AG09309 (cell line): ENCODE data around the gene CEP250.
"Not testable (repeated sequence)": the region's sequence is repeated elsewhere in the genome, so short reads cannot be mapped to it uniquely, and the experiment has no call there.

Experiments
- DNase-seq: peaks from one replicate; pipeline ENCODE4 v3.0.0-alpha.2; 2010; ENCODE audit warnings: low read depth
- H3K4me3 ChIP-seq: 2 replicates; pipeline ENCODE4 v1.5.1; 2011; ENCODE audit warnings: mild to moderate bottlenecking, low read depth, low read length, moderate library complexity; ENCODE audit not compliant: control insufficient read depth
- TF ChIP-seq, protein P1 (sequence below): IDR thresholded peaks from 2 replicates; pipeline ENCODE4 v1.5.1; 2011; ENCODE audit warnings: mild to moderate bottlenecking, low read depth, low read length, inconsistent platforms; ENCODE audit not compliant: insufficient read depth, control insufficient read depth; ENCODE audit errors: missing control alignments

Gene CEP250

DNA sequence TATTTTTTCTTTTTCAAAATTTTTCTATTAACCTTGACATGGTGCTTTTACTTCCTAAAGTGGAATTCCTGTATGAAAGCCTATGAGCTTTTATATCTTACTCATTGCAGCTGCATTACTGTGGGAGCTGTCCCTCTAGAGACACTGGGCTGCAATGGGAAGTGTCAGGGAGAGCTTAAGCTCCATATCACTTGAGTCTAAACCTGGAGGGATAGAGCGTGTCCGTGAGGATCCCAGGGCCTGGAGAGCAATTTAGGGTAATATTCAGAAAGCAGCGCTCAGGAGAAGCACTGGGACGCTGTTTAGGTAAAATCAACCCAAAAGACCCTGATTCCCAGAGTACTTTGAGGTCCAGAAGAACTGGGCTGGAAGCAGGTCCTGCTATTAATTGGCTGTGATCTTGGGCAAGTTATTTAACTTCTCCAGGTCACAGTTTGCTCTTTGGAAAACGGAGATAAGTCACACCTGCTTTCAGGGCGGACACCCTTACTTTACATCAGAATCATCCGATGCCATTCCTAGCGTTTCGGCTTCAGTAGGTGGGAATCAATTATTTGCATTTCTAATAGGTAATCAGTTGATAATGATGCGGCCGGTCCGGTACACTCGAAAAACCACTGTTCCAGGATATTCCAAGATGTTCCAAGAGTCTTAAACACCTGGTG, 85.9 kb downstream of the CEP250 start:
- no peak for DNase-seq
- TF ChIP-seq, protein P1, sequence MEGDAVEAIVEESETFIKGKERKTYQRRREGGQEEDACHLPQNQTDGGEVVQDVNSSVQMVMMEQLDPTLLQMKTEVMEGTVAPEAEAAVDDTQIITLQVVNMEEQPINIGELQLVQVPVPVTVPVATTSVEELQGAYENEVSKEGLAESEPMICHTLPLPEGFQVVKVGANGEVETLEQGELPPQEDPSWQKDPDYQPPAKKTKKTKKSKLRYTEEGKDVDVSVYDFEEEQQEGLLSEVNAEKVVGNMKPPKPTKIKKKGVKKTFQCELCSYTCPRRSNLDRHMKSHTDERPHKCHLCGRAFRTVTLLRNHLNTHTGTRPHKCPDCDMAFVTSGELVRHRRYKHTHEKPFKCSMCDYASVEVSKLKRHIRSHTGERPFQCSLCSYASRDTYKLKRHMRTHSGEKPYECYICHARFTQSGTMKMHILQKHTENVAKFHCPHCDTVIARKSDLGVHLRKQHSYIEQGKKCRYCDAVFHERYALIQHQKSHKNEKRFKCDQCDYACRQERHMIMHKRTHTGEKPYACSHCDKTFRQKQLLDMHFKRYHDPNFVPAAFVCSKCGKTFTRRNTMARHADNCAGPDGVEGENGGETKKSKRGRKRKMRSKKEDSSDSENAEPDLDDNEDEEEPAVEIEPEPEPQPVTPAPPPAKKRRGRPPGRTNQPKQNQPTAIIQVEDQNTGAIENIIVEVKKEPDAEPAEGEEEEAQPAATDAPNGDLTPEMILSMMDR: no peak

DNA sequence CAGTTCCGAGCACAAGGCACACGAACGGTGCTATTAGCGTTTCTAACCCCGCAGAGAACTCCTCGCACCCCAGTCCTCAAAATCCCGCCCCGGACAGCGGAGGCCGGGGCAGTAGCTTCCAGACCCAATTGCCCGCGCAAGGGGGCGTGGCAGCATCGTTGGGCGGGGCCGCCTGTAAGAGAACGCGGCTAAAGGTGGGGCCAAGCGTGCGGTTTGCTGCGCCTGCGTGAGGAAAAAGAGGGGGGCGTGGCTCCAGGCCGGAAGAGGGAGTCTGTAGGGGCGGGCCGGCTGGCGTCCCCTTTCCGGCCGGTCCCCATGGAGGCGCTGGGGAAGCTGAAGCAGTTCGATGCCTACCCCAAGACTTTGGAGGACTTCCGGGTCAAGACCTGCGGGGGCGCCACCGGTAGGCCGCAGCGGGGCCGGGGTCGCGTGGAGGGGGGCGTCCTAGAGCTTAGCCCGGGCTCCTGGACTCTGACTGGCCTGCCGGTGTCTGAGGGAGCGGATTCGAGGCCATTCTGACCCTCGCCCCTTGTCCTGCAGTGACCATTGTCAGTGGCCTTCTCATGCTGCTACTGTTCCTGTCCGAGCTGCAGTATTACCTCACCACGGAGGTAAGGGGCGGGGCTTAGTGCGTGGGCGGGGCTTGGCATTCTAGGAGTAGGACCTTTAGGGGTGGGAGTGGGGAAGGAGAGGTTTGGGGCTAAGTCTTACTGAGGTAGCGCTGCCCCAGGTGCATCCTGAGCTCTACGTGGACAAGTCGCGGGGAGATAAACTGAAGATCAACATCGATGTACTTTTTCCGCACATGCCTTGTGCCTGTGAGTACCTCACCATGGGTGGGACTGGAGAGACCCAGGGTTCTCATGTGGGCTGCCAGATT, 86.6 kb downstream of the CEP250 start, which contains the start of gene ERGIC3:
Gene ERGIC3, plus strand, starts transcription at position 296 of the 880 bp plus-strand sequence. Its CDS starts 20 bp downstream, at position 316.
- TF ChIP-seq, protein P1: no peak
- H3K4me3 ChIP-seq: peak within 1 kb of the TSS; percentile 72
- DNase-seq: peak; percentile 62

More for the DNA sequence above, 85.9 kb downstream of the CEP250 start:
- peak overlapping the region; percentile 72 for H3K4me3 ChIP-seq

DNA sequence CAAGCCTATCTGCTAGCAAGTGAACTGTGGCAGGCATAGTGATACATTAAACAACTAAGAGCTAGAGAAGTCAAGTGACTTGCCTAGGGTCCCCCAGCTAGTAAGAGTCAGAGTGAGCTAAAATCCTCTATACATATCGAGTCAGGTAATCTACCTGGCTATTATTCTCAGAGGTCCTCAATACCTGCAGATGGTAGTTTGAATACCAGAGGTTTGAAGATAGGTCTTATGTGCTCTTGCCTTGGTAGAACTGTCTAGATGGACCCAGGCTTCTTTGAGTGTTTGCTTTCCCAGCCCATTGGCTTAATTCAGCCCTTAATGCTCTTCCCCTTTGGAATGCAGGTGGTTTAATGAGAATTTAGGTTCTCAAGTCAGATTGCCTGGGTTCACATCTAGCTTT, 87.6 kb downstream of the CEP250 start:
- H3K4me3 ChIP-seq: no peak overlapping the region
- TF ChIP-seq, protein P1: no peak

DNA sequence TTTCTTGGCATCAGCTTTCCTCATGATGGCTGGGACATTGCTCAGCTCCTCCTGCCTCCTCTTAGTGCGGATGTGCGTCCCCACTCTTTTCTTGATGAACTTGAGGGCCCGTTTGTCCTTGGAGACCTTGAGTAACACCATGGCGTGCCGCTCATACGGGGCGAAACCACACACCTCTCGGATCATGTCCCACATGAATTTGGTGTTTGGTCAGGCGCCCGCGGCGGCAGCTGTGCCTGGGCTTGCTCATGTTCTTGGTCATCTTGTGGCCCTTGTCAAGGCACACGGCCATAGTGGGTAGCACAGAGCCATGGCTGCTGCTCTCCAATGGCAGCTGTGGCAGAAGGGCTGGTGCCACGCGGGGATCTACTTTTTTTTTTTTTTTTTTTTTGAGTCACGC, 89.0 kb downstream of the CEP250 start:
- H3K4me3 ChIP-seq: no peak overlapping the region
- no peak for DNase-seq
- TF ChIP-seq, protein P1: no peak

More for the DNA sequence above, 87.6 kb downstream of the CEP250 start:
- DNase-seq: no peak

DNA sequence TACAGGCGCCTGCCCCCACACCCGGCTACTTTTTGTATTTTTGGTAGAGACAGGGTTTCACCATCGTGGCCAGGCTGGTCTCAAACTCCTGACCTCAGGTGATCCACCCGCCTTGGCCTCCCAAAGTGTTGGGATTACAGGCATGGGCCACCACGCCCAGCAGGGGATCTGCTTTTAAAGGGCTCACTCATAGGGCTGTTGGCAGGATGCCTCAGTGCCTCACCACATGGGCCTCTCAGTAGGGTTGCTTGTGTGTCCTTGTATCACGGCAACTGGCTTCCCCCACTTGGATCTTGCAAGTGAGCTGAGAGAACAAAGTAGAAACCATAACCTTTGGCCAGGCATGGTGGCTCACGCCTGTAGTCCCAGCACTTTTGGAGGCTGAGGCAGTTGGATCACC, 89.5 kb downstream of the CEP250 start:
- peak; percentile 3 for DNase-seq
- H3K4me3 ChIP-seq: not testable (repeated sequence)

DNA sequence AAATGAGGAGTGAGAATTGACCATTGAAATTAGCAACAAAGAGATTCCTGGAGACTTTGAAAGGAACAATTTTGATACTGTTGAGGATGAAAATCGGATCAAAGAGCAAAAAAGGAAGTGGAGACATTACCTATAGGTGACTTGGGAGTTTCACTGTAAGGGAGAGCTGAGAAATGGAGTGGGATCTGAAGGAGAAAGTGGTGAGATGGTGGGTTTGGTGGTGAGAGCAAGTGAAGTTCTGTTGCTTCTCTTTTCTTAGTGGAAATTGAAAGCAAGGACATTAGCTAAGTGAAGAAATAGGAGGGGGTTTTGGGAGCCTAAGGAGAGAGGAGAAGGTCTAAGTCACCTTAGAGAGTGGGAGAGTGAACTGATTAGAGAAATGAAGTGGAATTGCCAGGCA, 90.7 kb downstream of the CEP250 start:
- H3K4me3 ChIP-seq: no peak overlapping the region
- DNase-seq: no peak
- TF ChIP-seq, protein P1: no peak

DNA sequence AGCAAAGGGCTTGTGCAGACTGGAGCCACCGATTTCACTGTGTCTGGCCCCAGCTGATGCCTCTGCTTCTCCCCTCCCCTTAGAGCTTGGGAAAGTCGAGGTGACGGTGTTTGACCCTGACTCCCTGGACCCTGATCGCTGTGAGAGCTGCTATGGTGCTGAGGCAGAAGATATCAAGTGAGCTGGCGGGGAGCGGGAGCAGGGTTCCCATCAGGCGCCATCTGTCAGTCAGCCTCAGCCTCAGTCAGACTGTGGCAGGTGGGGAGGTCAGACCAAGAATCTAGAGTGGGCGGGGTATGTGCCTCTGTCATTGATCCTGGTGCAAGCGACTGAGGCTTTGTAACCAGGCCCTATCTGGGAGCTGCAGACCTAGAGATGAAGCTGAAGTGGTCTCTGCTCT, 91.9 kb downstream of the CEP250 start:
- TF ChIP-seq, protein P1: no peak
- no peak overlapping the region for H3K4me3 ChIP-seq
- no peak for DNase-seq
